AG10803 (cell line): ENCODE results near the gene TMEM69.

Source experiments
- DNase-seq: peaks from one replicate; pipeline ENCODE4 v3.0.0; 2010; ENCODE audit warnings: low read depth
- H3K4me3 ChIP-seq: 2 replicates; pipeline ENCODE4 v1.5.1; 2011; ENCODE audit warnings: mild to moderate bottlenecking, low read length, control low read depth
- CTCF ChIP-seq: conservative IDR thresholded peaks from 2 replicates; pipeline ENCODE4 v1.5.1; 2011; ENCODE audit warnings: mild to moderate bottlenecking, low read length, control low read depth, inconsistent platforms

TMEM69 gene

GRCh38 chr1:45677751-45678245, 10.2 kb upstream of the TMEM69 start:
- DNase-seq = no peak
- no peak for TF ChIP-seq CTCF

DNA sequence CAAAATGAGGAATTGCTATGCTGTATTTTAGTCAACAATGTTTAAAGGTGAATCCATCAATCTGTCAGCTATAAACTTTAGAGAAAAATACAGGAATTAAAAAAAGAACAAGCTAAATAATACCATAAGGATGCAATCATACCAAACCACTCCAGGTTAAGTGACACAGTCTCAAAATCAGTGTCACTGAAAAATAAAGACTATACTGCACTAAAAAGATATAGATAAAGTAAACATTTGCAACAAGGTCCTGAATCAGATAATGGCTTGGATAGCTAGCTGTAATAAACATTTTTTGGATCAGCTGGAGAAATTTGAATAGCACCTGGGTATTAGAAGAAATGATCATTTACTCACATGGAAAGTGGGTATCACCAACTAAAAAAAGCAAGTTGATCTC, 9.5 kb upstream of the TMEM69 start:
- DNase-seq = no peak
- no peak for TF ChIP-seq CTCF
- no peak overlapping the region for H3K4me3 ChIP-seq

More at GRCh38 chr1:45677751-45678245, 10.2 kb upstream of the TMEM69 start:
- H3K4me3 ChIP-seq = no peak overlapping the region

DNA sequence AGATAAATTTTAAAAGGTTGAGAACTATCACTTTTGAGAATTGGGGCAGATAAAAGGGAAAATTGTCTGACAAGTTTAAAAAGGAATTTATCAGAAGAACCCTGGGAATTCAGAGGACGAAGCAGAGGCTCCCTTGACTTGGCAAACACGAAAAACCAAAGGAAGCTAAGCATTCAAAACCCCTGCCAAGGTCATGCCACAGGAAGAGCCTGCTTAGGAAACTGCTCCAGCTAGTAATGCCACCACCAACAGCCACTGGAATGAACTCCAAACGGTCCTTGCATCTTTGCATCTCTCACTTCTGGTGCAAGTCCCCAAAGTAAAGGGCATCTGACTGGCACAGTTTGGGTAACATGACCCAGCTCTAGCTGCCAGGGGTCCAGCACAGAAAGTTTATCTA, 8.9 kb upstream of the TMEM69 start:
- no peak overlapping the region for H3K4me3 ChIP-seq
- peak; percentile 73 for DNase-seq
- no peak for TF ChIP-seq CTCF

DNA sequence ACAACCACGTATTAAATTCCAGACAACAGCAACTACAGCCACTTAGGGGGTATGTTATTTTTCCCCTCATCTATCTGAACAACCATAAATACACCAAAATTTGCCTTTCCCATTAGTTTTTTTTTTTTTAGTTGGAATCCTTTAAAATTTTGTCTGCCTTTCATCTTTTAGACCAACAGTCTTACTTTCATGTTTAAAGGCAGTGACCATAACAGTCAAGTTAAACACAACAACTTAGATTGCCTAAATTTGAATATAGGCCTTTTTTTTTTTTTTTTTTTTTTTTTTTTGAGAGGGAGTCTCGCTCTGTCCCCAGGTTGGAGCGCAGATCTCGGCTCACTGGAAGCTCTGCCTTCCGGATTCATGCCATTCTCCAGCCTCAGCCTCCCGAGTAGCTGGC, 5.0 kb upstream of the TMEM69 start:
- TF ChIP-seq CTCF = no peak
- no peak for DNase-seq
- no peak overlapping the region for H3K4me3 ChIP-seq

- DNase-seq = no peak
- no peak for TF ChIP-seq CTCF
- H3K4me3 ChIP-seq = peak overlapping the region; percentile 98
Measured at GRCh38 chr1:45684402-45684801, 3.6 kb upstream of the TMEM69 start.

DNA sequence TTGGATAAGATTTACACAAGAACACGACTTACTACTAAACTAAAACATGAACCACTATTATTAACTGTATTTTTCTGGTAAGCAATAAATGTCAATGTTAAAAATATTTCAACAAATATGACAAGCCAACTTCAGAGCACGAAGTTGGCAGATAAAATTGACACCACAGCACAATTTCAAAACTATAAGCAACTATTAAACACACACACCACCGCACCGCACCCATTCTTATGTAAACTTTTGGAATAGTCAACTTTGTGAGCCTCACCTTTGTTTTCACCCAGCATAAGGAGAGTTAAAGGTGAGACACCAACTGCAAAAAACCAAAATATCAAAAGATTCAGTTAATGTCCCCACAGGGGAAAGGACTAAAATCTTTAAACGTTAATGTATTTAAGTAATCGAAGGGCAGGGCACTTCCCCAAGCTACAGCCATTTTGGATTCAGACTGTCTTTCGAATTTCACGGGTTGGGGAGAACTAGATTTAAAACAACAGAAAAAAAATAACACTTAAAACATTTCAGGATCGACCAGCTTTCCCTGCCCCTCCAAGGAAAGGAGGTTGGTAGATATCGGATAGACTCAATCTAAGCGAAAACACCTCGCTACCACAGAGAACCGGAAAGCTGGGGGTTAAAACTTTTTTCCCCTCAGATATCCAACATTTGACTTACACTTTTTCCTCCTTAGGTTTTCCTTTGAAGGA, 2.5 kb upstream of the TMEM69 start:
- TF ChIP-seq CTCF = no peak
- DNase-seq = no peak

DNA sequence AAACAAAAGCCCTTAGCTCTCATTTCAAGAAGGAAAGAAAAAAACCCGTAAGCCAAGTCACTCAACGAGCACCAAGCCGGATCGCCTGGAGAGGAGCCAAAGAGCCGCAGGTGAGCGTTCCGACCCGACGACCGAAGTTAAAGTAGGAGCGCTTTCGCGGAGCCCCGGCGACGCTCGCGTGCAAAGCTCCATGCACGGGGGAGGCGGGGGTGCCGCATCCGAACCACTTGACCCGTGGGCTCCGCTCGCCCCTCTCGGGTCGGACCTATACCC, 2.0 kb upstream of the TMEM69 start:
- H3K4me3 ChIP-seq = peak overlapping the region; percentile 98
- no peak for DNase-seq
- no peak for TF ChIP-seq CTCF

More for the DNA sequence above, 2.5 kb upstream of the TMEM69 start:
- H3K4me3 ChIP-seq = peak overlapping the region; percentile 98
